Measurements from ENCODE around the gene PPP1R3E.
"Not testable (repeated sequence)": the region's sequence is repeated elsewhere in the genome, so short reads cannot be mapped to it uniquely, and the experiment has no call there.

Gene PPP1R3E, protein sequence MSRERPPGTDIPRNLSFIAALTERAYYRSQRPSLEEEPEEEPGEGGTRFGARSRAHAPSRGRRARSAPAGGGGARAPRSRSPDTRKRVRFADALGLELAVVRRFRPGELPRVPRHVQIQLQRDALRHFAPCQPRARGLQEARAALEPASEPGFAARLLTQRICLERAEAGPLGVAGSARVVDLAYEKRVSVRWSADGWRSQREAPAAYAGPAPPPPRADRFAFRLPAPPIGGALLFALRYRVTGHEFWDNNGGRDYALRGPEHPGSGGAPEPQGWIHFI

DNA sequence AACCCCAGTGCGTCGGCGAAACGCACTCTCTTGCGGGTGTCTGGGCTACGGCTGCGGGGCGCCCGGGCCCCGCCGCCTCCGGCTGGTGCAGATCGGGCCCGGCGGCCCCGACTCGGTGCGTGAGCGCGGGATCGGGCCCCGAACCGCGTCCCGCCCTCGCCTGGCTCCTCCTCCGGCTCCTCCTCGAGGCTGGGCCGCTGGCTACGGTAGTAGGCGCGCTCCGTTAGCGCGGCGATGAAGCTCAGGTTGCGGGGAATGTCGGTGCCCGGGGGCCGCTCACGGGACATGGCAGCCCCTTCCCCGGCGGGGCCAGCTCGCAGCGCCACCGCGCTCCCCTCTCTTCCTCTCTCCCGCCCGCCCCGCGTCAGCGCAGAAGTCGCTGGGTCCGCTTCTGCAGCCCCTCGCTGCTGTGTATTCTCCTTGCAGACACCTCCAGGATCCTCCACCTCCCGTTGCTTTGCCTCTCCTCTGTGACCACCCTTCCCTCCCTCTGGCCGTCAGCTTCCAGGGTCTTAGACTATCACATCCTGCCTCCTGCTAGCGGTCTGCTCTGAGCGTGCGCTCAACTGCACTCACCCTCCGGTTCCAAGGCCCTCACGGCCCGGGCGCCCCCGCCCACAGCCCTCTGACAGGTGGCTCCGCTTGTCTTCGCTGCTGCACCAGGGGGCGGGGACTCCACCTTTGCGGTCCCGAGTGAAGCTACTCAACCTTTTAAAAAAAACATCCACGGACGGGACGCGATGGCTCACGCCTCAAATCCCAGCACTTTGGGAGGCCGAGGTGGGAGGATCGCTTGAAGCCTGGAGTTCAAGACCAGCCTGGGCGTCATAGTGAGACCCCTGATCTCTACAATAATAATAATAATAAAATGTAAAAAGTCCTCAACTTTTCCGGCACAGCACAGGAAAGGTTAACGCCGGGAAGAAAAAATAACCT lies at the start of gene PPP1R3E:
Gene PPP1R3E, minus strand, starts transcription at position 570 of the 936 bp plus-strand sequence. Its CDS starts 283 bp downstream, at position 287.
- DNase-seq: peak; percentile 90

DNA sequence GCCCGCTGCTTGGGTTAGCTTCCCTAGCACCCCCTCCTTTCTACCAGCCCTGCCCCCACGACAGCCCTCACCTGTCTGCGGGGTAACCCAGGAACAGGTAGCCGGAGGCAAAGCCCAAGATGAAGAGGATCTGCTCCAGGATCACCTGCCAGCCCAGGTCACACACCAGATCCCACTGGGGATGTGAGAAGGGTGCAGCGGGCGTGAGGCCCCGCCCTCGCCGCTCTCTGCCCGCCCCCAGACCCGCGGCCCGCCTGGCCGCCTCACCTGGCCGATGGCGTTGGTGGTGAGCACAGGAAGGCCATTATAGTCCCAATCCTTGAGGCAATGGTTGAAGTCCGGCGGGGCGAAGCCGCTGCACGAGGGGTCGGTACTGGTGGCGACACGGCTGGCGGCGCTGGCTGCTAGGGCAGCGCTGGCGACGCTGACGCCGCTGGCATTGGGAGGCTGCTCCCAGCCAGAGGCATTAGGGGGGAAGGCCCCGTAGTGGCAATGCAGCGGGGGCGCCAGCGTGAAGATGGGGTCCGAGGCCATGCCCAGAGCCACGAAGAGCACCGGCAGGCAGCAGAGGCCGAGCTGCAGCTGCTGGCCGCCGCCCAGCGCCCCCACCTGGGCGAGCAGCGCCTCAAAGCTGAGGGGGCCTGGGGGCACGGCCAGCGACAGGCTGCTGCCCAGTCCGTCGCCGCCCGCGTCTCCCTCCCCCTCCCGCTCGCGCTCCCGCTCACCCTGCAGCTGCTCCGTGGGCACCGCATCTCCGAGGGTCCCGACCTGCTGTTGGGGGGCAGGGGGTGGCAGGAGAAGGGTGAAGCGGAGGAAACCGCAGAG lies 49.2 kb upstream of the PPP1R3E start:
- DNase-seq: no peak

DNA sequence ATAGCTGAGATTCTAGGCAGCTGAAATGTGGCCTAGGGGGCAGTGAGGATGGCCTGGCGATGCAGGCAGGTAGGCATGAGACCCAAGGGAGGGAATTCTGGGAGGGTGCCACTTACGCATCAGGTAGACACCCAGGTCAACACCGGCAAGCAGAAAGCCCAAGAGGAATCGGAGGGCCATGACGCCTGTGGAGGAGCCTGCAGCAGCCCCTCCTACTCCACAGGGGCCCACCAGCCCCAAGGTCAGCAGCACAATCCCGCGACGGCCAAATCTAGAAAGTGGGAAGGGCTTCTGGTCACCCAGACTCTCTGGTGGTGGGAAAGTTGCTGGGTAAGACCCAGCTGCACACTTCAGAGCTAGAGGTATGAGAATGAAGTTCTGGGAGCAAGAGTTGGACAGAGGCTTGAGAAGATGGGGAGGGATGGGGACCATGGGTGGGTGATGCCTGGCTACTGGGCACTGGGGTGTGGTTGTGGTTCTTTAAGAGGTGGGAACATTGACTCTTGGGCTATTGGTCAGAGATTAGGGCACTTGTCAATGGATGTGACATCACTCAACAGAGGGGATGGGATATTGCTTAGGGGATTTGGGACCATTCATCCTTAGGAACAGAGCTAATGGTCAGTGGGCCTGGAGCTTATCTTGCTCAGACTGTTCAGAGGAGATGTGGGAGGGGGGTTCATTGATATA lies 46.6 kb upstream of the PPP1R3E start:
- no peak for DNase-seq

DNA sequence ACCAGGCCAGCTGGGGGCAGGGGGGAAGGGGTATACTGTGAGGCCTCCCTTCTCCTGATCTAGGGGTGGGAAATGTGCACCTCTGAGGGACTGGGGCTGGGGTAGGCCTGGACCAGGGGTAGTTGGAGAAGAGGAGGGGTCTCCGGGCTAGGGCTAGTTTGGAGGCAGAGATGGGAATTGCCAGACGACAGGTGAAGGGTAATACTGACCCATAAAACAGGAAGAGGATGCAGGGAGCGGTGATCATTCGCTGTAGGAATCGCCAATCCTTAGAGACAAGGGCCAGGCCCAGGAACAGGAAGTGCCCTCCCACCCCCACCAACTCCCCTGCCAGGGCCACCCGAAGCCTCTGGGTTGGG lies 45.6 kb upstream of the PPP1R3E start:
- DNase-seq: no peak

DNA sequence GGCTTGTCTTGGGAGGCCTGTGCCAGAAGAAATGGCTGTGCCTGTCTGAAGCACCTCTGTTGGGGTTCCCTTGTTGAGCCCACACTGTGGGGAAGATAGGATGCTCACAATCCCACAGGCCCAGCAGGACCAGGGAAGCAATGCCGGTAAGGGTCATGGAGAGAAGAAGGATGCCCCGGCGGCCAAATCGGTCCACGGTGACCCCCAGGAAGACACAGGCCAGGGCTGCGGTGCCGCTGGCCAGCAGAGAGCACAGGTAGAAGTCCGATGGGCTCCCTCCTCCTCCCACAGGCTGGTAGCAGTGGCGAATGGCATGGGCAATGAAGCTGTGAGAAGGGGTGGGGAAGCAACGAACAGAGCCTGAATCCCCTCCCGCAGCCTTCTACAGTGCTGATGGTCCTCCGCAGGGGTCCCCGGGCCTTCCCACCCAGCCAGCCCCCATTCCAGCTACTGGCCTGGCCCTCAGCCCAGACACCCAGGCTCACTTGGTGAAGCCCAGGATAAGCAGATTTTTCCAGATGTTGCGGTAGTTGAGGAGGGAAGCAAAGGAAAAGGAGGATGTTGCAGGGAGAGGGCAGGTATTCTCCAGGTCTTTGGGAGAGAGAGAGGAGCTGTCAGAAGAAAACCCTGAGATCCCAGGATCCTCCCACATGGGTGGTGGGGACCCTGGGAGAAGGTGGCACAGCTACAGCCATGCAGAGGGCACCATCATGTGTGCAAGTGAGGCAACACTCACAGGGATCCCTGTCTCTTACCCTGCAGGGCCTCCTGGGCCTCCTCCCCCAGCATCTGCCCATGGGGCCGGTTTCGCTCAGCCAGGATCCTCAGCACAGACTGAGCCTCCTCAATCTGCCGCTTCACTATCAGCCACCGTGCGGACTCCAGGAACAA lies 45.0 kb upstream of the PPP1R3E start:
- DNase-seq: no peak

DNA sequence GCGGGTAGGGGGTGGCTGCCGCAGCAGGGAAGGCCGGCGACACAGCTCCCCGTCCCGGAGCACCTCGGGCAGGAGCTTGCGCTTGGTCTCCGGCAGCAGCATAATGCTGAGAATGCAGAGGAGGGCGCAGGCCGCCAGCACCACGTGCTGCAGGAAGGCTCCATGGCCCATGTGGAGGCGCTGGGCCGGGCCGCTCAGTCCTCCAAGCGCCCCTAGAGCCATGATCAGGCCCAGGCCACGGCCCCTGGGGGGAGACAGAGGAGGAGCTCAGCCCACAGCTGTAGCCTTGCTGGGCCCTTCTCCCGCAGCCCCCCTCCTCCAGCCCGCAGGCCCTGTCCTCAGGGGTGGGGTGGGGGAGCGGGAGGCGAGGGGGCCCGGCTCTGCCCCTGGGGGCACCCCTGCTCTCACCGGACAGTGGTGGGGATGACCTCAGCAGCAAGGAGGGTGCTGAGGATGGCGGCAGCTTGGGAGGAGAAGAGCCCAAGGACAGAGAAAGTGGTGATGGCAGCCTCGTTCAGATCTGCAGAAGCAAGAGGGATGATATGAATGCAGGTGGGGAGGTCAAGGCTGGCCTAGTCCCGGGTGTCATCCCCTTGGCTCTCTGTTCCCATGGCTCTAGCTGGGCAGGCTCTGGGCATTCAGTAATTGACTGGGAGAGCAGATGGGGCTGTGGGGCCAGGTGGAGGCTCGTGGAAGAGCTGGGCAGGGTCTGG lies 44.2 kb upstream of the PPP1R3E start:
- no peak for DNase-seq

DNA sequence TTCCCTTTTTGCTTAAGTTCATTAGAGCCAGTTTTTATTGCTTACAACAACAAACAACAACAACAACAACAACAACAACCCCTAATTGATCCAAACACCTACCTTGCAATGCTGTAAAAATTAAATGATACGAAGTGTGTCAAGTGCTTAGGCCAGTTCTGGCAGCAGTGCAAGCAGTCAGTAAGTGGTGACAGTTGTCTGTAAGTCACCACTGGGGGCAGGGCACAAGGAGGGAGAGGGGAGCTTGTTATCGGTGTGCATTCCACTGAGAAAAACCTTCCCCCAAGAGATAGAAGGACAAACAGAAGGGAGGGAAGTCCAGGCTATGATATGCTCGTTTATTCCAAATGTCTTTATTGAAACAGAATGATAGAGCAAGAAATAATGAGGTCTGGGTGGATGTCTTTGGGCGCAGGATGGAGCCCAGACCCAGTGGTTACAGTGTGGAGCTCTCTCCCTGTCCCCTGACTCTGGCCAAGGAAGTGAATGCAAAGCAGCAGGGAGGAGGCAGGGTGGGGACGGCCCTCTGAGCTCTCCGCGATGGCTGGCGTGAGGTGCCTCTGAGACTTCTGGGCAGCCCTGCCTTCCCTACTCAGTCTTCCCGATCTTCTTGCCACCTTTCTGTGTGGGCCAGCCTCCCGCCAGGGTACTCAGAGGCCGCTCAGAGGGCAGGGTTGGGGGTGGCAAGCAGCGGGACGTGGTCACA lies 43.5 kb upstream of the PPP1R3E start:
- DNase-seq: no peak

DNA sequence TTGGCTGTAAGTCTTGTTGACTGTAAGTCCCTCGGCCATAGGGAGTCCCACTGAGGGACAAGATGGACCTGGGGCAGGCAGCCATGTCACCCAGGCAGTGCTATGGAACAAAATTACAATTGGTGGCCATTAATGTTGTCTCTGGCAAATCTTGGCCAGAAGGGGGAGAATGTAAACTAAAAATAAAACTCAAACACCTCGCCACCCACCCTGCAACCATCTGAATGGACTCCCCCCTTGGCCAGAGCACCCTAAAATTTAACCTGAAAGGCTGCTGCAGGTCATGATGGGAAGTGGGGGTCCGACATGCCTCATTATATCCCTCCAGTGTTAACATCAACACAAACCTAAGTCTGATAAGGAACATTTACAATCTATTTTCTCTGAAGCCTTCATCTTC lies 41.8 kb upstream of the PPP1R3E start:
- DNase-seq: no peak

DNA sequence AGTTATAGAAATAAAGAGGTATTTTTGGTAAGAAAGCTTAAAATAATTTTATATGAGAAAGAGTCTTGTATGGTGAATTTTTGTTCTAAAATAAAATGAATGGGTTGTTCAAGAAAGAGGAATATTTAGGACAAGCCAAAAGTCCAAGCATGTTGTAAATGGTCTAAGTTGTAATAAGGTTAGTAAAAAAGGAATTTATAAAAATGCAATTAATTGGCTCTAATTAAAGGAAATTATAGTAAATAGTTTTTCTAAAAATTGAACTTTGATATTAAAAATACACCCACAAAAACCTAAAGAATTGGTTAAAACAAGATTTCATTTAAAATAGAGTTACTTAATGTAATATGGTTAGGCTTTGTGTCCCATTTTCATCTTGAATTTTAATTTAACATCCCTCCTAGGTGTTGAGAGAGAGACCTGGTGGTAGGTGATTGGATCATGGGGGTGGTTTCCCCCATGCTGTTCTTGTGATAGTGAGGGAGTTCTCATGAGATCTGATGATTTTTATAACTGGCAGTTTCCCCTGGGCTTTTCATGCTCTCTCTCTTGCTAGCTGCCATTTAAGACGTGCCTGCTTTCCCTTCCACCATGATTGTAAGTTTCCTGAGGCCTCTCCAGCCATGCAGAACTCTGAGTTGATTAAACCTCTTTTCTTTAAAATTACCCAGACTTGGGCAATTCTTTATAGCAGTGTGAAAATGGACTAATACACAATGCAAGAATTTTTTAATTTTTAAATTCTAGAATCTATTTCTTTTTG lies 37.0 kb upstream of the PPP1R3E start:
- DNase-seq: no peak

DNA sequence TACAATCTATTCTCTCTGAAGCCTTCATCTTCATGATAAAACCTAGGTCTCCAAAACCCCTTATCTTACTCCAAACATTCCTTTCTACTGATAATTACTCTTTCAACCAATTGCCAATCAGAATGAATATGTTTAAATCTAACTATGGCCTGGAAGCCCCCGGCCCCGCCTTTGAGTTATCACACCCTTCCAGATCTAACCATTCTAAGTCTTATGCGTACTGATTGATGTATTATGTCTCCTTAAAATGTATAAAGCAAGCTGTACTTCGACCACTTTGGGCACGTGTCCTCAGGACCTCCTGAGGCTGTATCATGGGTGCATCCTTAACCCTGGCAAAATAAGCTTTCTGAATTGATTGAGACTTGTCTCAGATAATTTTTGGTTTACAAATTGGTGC lies 33.0 kb upstream of the PPP1R3E start:
- DNase-seq: no peak

DNA sequence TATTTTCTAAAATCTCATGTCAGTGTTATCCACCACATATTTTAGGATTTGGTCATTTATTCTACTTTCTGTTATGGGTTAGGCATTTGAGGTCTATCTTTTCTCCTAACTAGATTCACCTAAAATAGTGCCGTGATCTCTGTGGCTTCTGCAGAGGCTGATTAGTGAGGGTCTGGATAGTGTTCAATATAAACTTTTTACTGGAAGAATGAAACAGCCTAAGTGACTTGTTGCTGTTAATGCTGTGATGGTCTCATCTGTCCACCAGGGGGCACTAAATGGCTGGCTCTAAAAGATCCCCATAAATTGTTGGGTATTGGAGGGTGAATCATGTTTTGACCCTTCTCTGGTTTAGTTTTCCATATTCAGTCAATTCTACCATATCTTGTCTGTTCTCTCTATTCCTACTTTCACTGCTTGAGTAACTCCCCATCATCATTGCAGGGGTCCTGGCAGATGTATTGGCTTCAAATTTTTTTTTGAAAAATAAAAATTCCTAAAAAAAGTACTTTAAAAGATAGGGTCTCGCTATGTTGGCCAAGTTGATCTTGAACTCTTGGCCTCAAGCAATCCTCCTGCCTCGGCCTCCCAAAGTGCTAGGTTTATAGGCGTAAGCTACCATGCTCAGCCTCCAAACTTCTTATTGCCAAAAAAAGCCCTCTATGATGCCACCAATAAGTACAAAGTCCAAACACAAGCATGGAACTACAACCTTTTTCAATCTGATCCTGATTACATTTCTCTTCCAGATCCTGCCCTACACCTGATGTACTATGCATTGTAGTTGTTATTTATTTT lies 25.5 kb upstream of the PPP1R3E start:
- DNase-seq: peak; percentile 65

DNA sequence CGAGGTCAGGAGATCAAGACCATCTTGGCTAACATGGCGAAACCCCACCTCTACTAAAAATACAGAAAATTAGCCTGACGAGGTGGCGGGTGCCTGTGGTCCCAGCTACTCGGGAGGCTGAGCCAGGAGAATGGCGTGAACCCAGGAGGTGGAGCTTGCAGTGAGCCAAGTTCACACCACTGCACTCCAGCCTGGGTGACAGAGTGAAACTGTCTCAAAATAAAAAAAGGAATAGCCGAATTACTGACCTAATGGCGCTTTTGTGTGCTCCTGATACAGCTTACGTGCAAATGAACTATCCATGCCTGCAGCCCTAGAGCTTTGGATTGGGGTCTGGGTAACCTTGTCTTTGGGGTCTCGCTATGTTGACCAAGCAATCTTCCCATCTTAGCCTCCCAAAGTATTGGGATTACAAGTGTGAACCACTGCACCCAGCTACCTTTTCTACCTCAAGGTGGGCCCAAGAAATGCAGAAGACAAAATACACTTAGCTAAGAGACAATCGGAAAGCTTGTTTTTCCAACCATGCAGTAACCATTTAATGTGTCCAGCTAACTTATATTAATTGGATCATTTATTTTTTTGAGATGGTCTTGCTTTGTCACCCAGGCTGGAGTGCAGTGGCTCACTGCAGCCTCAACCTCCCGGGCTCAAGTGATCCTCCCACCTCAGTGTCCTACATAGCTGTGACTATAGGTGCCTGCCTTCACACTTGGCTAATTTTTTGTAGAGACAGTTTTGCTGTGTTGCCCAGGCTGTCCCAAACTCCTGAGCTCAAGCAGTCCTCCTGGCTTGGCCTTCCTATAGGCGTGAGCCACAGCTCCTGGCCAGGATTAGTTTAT lies 24.1 kb upstream of the PPP1R3E start:
- no peak for DNase-seq

DNA sequence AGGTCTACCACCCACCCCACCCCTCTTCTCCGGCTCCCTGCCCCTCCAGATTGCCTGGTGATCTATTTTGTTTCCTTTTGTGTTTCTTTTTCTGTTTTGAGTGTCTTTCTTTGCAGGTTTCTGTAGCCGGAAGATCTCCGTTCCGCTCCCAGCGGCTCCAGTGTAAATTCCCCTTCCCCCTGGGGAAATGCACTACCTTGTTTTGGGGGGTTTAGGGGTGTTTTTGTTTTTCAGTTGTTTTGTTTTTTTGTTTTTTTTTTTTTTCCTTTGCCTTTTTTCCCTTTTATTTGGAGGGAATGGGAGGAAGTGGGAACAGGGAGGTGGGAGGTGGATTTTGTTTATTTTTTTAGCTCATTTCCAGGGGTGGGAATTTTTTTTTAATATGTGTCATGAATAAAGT lies 23.1 kb upstream of the PPP1R3E start:
- DNase-seq: not testable (repeated sequence)

DNA sequence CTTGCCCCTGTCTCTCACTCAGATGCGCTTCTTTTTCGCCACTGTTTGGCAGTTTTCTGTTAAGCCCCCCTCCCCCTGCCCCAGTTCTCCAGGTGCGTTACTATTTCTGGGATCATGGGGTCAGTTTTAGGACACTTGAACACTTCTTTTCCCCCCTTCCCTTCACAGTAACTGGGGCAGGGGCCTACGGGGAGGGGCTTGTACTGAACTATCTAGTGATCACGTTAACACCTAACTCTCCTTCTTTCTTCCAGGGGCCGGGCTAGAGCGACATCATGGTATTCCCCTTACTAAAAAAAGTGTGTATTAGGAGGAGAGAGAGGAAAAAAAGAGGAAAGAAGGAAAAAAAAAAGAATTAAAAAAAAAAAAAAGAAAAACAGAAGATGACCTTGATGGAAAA lies 22.3 kb upstream of the PPP1R3E start:
- no peak for DNase-seq

DNA sequence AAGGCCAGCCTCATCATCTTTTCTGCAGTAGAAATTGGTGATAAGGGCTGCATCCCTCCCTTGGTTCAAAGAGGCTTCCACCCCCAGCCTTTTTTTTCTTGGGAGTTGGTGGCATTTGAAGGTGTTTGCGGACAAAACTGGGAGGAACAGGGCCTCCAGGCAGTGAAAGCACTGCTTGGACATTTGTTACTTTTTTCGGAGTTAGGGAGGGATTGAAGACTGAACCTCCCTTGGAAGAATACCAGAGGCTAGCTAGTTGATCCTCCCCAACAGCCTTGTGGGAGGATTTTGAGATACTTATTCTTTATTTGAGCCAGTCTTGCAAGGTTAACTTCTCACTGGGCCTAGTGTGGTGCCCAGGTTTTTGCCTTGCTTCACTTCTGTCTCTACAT lies 21.8 kb upstream of the PPP1R3E start:
- DNase-seq: no peak

DNA sequence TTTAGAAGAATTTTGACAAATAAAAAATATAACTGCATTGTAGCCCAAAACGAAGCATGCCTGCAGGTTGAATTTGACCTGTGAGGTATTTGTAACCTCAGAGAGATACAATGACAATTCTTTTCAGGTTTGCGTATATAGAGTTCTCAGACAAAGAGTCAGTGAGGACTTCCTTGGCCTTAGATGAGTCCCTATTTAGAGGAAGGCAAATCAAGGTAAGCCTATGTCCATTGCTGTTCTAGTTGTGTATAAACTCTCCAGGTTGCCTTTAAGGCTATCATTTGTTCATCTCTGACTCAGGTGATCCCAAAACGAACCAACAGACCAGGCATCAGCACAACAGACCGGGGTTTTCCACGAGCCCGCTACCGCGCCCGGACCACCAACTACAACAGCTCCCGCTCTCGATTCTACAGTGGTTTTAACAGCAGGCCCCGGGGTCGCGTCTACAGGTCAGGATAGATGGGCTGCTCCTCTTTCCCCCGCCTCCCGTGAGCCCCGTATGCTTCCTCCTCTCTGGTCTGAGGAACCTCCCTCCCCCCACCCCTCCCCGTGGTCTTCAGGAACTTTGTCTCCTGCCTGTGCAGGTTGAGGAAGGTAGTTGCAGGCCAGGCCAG lies 21.3 kb upstream of the PPP1R3E start:
- no peak for DNase-seq
